ENCODE measurements around the gene PDILT.

PDILT gene

DNA sequence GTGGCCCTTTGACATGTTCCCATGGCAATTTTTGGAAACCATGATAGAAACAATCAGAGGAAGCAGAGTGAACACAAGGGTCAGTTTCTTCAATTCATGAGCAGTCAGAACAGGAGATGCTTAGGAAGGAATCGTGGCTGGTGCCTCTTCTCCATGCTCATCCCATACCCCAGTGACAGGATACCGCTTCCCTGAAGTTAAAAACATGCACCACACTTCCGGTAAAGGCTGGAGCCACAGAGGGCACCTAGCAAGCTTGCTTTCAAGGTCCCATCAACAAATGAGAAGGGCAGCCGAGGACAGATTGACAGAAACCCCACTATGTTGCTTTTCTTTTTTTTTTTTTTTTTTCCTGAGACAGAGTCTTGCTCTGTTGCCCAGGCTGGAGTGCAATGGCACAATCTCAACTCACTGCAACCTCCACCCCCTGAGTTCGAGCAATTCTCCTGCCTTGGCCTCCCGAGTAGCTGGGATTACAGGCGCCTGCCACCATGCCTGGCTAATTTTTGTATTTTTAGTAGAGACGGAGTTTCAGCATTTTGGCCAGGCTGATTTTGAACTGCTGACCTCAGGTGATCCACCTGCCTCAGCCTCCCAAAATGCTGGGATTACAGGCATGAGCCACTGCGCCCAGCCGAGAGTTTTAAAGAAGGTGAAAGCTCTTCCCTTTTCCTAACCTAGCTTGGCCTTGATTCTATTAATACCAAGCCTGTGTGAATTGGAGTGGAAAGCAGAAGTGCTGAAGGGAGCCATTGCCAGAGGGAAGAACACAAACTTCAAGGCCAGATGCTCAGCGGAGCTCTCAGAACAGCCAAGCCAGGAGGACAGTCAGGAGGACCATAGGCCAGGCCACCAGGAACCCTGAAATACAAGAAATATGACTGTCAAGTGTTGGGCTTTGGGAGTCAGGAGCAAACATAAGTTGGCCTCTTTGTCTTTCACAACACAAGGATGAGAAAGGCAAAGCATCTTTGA lies 93.8 kb downstream of the PDILT start:
- Histone ChIP-seq H3K27ac (no peak overlapping the region), H3K4me3 (no peak overlapping the region)
- TF ChIP-seq, protein P1, sequence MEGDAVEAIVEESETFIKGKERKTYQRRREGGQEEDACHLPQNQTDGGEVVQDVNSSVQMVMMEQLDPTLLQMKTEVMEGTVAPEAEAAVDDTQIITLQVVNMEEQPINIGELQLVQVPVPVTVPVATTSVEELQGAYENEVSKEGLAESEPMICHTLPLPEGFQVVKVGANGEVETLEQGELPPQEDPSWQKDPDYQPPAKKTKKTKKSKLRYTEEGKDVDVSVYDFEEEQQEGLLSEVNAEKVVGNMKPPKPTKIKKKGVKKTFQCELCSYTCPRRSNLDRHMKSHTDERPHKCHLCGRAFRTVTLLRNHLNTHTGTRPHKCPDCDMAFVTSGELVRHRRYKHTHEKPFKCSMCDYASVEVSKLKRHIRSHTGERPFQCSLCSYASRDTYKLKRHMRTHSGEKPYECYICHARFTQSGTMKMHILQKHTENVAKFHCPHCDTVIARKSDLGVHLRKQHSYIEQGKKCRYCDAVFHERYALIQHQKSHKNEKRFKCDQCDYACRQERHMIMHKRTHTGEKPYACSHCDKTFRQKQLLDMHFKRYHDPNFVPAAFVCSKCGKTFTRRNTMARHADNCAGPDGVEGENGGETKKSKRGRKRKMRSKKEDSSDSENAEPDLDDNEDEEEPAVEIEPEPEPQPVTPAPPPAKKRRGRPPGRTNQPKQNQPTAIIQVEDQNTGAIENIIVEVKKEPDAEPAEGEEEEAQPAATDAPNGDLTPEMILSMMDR (IDR thresholded peaks at IDR 0.05): no peak
- no peak for DNase-seq (ENCODE audit: low spot score)

- Histone ChIP-seq H3K27ac (no peak overlapping the region), H3K4me3 (no peak overlapping the region)
- TF ChIP-seq, protein P1 (IDR thresholded peaks at IDR 0.05): no peak
- no peak for DNase-seq (ENCODE audit: low spot score)
Measured at GRCh38 chr16:20309786-20310185, 94.8 kb downstream of the PDILT start.

Data from coronary artery (tissue), 2 donors.